Stimulated activated CD8-positive, alpha-beta memory T cell treated with anti-CD3 and anti-CD28 coated beads, Interleukin-12 subunit alpha, Interleukin-12 subunit beta, amount 100 ng/mL, for 4 hours (primary cell): Measurements from ENCODE around the gene EYS.
"Not testable (repeated sequence)": the region's sequence is repeated elsewhere in the genome, so short reads cannot be mapped to it uniquely, and the experiment has no call there.

ENCODE experiments used
- DNase-seq: peaks from one replicate; pipeline ENCODE4 v3.0.0-alpha.2; 2020; ENCODE audit warnings: low read depth

EYS gene

GRCh38 chr6:65452333-65452732 is 254.7 kb downstream of the EYS start:
- DNase-seq: no peak

- DNase-seq: no peak
These were observed 256.6 kb downstream of the EYS start for GRCh38 chr6:65450451-65450850.

- DNase-seq: no peak
These were observed 257.1 kb downstream of the EYS start for GRCh38 chr6:65449926-65450325.

- DNase-seq: no peak
These were observed 258.2 kb downstream of the EYS start for GRCh38 chr6:65448866-65449265.

GRCh38 chr6:65436281-65436680 is 270.7 kb downstream of the EYS start:
- no peak for DNase-seq

- no peak for DNase-seq
These were observed 290.4 kb downstream of the EYS start for GRCh38 chr6:65416621-65417020.

- no peak for DNase-seq
These were observed 296.7 kb downstream of the EYS start for GRCh38 chr6:65410309-65410708.

GRCh38 chr6:65402564-65402963 is 304.5 kb downstream of the EYS start:
- DNase-seq: no peak

- DNase-seq: no peak
These were observed 307.5 kb downstream of the EYS start for GRCh38 chr6:65399355-65400084.

GRCh38 chr6:65398851-65399250 is 308.2 kb downstream of the EYS start:
- no peak for DNase-seq

- DNase-seq: no peak
These were observed 356.5 kb downstream of the EYS start for GRCh38 chr6:65350530-65350929.

- not testable (repeated sequence) for DNase-seq
These were observed 404.4 kb downstream of the EYS start for GRCh38 chr6:65302655-65303054.

- no peak for DNase-seq
These were observed 407.8 kb downstream of the EYS start for GRCh38 chr6:65299236-65299635.

- no peak for DNase-seq
These were observed 411.2 kb downstream of the EYS start for GRCh38 chr6:65295812-65296211.

- no peak for DNase-seq
These were observed 417.5 kb downstream of the EYS start for GRCh38 chr6:65289491-65289890.

GRCh38 chr6:65285275-65285674 is 421.8 kb downstream of the EYS start:
- no peak for DNase-seq

GRCh38 chr6:65280060-65280459 is 427.0 kb downstream of the EYS start:
- no peak for DNase-seq

- DNase-seq: no peak
These were observed 444.8 kb downstream of the EYS start for GRCh38 chr6:65262241-65262640.

GRCh38 chr6:65259982-65260381 is 447.0 kb downstream of the EYS start:
- no peak for DNase-seq

- DNase-seq: no peak
These were observed 448.0 kb downstream of the EYS start for GRCh38 chr6:65259059-65259458.

- DNase-seq: no peak
These were observed 454.0 kb downstream of the EYS start for GRCh38 chr6:65253041-65253440.

- no peak for DNase-seq
These were observed 458.9 kb downstream of the EYS start for GRCh38 chr6:65248101-65248610.

GRCh38 chr6:65231616-65232015 is 475.4 kb downstream of the EYS start:
- DNase-seq: no peak

- no peak for DNase-seq
These were observed 477.2 kb downstream of the EYS start for GRCh38 chr6:65229825-65230224.
